ENCODE results near the gene PLEKHA1. TPM values are rescaled to one million over a fixed set of nuclear protein-coding genes. Genes with fewer than 3 reads are reported as not detected.

Gene PLEKHA1
- total and polyA plus RNA-seq, 2 experiments from 2014 or later: 54.0 to 62.6 TPM

GRCh38 chr10:122336332-122336731, 38.2 kb upstream of the PLEKHA1 start:
- Histone ChIP-seq H2AFZ (no peak overlapping the region), H3K9me2 (replicated peaks; ENCODE audit: insufficient read depth) (no peaks in the 10 kb centered on the region), H3K79me2 (no peaks in the 10 kb centered on the region), H3K27ac (no peak overlapping the region), H4K20me1 (ENCODE audit: insufficient read depth, poor library complexity, severe bottlenecking) (no peaks in the 10 kb centered on the region), H3K4me1 (ENCODE audit: insufficient read depth) (no peaks in the 10 kb centered on the region), H3K4me3 (no peak overlapping the region), H3K4me2 (no peak overlapping the region), H3K9me3 (ENCODE audit: low read depth) (no peaks in the 10 kb centered on the region), H3K36me3 (replicated peaks; ENCODE audit: insufficient read depth, low read depth) (no peaks in the 10 kb centered on the region), H3K27me3 (no peaks in the 10 kb centered on the region)
- TF ChIP-seq EZH2 (IDR thresholded peaks at IDR 0.05; ENCODE audit: borderline replicate concordance): no peak
- TF ChIP-seq EZH2phosphoT487 (IDR thresholded peaks at IDR 0.05; ENCODE audit: low read depth, severe bottlenecking, unreplicated experiment): no peak
- no peak for TF ChIP-seq CTCF (IDR thresholded peaks at IDR 0.05; ENCODE audit: poor library complexity)
- 95% methylated on average over 10 of the region's 10 CpGs for WGBS (ENCODE audit: low lambda C conversion rate, missing lambda C conversion rate)
- no peak for DNase-seq (ENCODE audit: low spot score)

- Histone ChIP-seq H2AFZ (no peak overlapping the region), H3K9me3 (ENCODE audit: low read depth) (no peaks in the 10 kb centered on the region), H3K9me2 (replicated peaks; ENCODE audit: insufficient read depth) (no peaks in the 10 kb centered on the region), H3K36me3 (replicated peaks; ENCODE audit: insufficient read depth, low read depth) (no peaks in the 10 kb centered on the region), H3K79me2 (no peaks in the 10 kb centered on the region), H3K4me1 (ENCODE audit: insufficient read depth) (no peaks in the 10 kb centered on the region), H3K27me3 (no peaks in the 10 kb centered on the region), H3K4me3 (no peak overlapping the region), H3K27ac (no peak overlapping the region), H4K20me1 (ENCODE audit: insufficient read depth, poor library complexity, severe bottlenecking) (no peaks in the 10 kb centered on the region), H3K4me2 (no peak overlapping the region)
- TF ChIP-seq CTCF (IDR thresholded peaks at IDR 0.05; ENCODE audit: poor library complexity) (no peak), EZH2 (IDR thresholded peaks at IDR 0.05; ENCODE audit: borderline replicate concordance) (no peak), EZH2phosphoT487 (IDR thresholded peaks at IDR 0.05; ENCODE audit: low read depth, severe bottlenecking, unreplicated experiment) (no peak)
- no peak for DNase-seq (ENCODE audit: low spot score)
- WGBS (ENCODE audit: low lambda C conversion rate, missing lambda C conversion rate): 81% methylated on average over 3 of the region's 3 CpGs
Observed at GRCh38 chr10:122336961-122337360, 37.5 kb upstream of the PLEKHA1 start.

GRCh38 chr10:122338609-122339441, 35.7 kb upstream of the PLEKHA1 start:
- H3K27ac ChIP-seq: no peak overlapping the region
- no peaks in the 10 kb centered on the region for H3K4me1 ChIP-seq (ENCODE audit: insufficient read depth)
- WGBS (ENCODE audit: low lambda C conversion rate, missing lambda C conversion rate): 92% methylated on average over 15 of the region's 15 CpGs
- no peaks in the 10 kb centered on the region for H3K9me2 ChIP-seq (replicated peaks; ENCODE audit: insufficient read depth)
- no peak overlapping the region for H3K4me2 ChIP-seq
- no peak for DNase-seq (ENCODE audit: low spot score)
- no peaks in the 10 kb centered on the region for H3K79me2 ChIP-seq
- no peak for TF ChIP-seq EZH2phosphoT487 (IDR thresholded peaks at IDR 0.05; ENCODE audit: low read depth, severe bottlenecking, unreplicated experiment)
- no peak for TF ChIP-seq CTCF (IDR thresholded peaks at IDR 0.05; ENCODE audit: poor library complexity)
- no peak for TF ChIP-seq EZH2 (IDR thresholded peaks at IDR 0.05; ENCODE audit: borderline replicate concordance)
- H3K4me3 ChIP-seq: no peak overlapping the region
- no peaks in the 10 kb centered on the region for H4K20me1 ChIP-seq (ENCODE audit: insufficient read depth, poor library complexity, severe bottlenecking)
- H2AFZ ChIP-seq: no peak overlapping the region
- no peaks in the 10 kb centered on the region for H3K27me3 ChIP-seq
- H3K36me3 ChIP-seq (replicated peaks; ENCODE audit: insufficient read depth, low read depth): no peaks in the 10 kb centered on the region
- no peaks in the 10 kb centered on the region for H3K9me3 ChIP-seq (ENCODE audit: low read depth)
